Measurements from ENCODE around the gene KRIT1.

Gene KRIT1

DNA sequence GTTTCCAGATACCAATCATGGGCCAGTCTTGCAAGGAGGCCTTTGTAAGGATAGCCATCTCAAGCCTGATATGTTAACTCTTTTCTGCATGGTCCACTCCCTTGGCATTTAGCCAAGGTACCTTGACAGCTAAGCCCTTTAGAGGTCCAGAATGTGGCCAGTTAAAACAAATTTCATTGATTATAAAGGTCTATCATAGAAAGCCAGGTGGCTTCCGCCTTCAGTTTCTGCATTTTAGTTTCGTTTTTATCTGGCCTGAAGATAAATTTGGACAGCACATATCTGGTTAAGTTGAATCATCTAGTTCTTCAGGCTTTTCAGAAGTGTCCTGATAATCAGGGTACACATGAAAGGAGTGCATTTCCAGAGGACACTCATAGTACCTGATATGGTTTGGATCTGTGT is 30.7 kb upstream of the KRIT1 start:
- no peak overlapping the region for H3K4me3 ChIP-seq (ENCODE audit: low read depth in 1 of 2, low read length in 2 of 2)
- H3K9me3 ChIP-seq (ENCODE audit: insufficient read depth, low read length, severe bottlenecking): peaks cover 3% of the 10 kb centered on the region
- H3K4me1 ChIP-seq (ENCODE audit: insufficient read depth, low read length): no peaks in the 10 kb centered on the region
- no peak overlapping the region for H3K4me2 ChIP-seq (ENCODE audit: insufficient read depth, low read length)
- 0 out of 2 replicates have a peak, but pooled peaks cover 2% of the 10 kb centered on the region for H4K20me1 ChIP-seq (ENCODE audit: insufficient read depth, low read length)
- DNase-seq: no peak
- no peaks in the 10 kb centered on the region for H3K27me3 ChIP-seq (ENCODE audit: insufficient read depth, low read length, poor library complexity)
- peaks cover 49% of the 10 kb centered on the region for H3K79me2 ChIP-seq (ENCODE audit: insufficient read depth, low read length)
- TF ChIP-seq EZH2 (IDR thresholded peaks at IDR 0.05; ENCODE audit: borderline replicate concordance, low read depth, low read length, severe bottlenecking): no peak
- TF ChIP-seq, protein P1, sequence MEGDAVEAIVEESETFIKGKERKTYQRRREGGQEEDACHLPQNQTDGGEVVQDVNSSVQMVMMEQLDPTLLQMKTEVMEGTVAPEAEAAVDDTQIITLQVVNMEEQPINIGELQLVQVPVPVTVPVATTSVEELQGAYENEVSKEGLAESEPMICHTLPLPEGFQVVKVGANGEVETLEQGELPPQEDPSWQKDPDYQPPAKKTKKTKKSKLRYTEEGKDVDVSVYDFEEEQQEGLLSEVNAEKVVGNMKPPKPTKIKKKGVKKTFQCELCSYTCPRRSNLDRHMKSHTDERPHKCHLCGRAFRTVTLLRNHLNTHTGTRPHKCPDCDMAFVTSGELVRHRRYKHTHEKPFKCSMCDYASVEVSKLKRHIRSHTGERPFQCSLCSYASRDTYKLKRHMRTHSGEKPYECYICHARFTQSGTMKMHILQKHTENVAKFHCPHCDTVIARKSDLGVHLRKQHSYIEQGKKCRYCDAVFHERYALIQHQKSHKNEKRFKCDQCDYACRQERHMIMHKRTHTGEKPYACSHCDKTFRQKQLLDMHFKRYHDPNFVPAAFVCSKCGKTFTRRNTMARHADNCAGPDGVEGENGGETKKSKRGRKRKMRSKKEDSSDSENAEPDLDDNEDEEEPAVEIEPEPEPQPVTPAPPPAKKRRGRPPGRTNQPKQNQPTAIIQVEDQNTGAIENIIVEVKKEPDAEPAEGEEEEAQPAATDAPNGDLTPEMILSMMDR (IDR thresholded peaks at IDR 0.05; ENCODE audit: borderline replicate concordance, extremely low read depth, low read length, poor library complexity, severe bottlenecking): no peak
- H3K9ac ChIP-seq (ENCODE audit: low read depth, low read length): no peak overlapping the region
- H2AFZ ChIP-seq (ENCODE audit: low read depth, low read length): no peak overlapping the region
- no peaks in the 10 kb centered on the region; the same call in 1 of the 2 replicates for H3K36me3 ChIP-seq (ENCODE audit: insufficient read depth, low read length)
- no peak overlapping the region for H3K27ac ChIP-seq (ENCODE audit: low read length)
- ATAC-seq (ENCODE audit: insufficient read depth, low read depth): no peak

DNA sequence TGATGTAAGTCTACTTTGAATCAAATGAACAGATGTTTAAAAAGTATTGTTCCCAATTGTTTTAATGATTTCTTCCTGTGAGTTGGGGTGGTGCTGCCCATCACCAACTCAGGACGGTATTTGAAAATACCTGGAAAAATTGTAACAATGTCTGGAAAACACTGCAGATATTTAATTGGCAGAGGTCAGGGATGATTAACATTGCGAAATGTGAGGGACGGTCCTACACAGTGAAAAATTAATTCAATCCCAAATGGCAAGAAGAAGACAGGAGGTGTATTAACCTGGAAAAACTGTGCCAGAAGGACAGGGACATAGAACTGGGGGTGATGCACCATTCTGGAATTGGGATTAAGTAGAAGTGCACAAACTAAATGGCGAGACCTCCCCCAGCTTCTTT is 29.6 kb upstream of the KRIT1 start:
- ATAC-seq (ENCODE audit: insufficient read depth, low read depth): no peak
- peaks cover 51% of the 10 kb centered on the region for H3K79me2 ChIP-seq (ENCODE audit: insufficient read depth, low read length)
- no peak for TF ChIP-seq EZH2 (IDR thresholded peaks at IDR 0.05; ENCODE audit: borderline replicate concordance, low read depth, low read length, severe bottlenecking)
- TF ChIP-seq, protein P1 (IDR thresholded peaks at IDR 0.05; ENCODE audit: borderline replicate concordance, extremely low read depth, low read length, poor library complexity, severe bottlenecking): no peak

GRCh38 chr7:92268921-92269320 is 23.2 kb upstream of the KRIT1 start:
- Histone ChIP-seq H3K27me3 (ENCODE audit: insufficient read depth, low read length, poor library complexity) (no peaks in the 10 kb centered on the region), H2AFZ (ENCODE audit: low read depth, low read length) (no peak overlapping the region), H3K9me3 (ENCODE audit: insufficient read depth, low read length, severe bottlenecking) (no peaks in the 10 kb centered on the region), H3K27ac (ENCODE audit: low read length) (no peak overlapping the region), H3K79me2 (ENCODE audit: insufficient read depth, low read length) (peaks cover 50% of the 10 kb centered on the region), H3K4me1 (ENCODE audit: insufficient read depth, low read length) (no peaks in the 10 kb centered on the region), H3K36me3 (ENCODE audit: insufficient read depth, low read length) (peaks cover 4% of the 10 kb centered on the region; the same call in 1 of the 2 replicates), H3K9ac (ENCODE audit: low read depth, low read length) (no peak overlapping the region), H3K4me2 (ENCODE audit: insufficient read depth, low read length) (no peak overlapping the region), H3K4me3 (ENCODE audit: low read depth in 1 of 2, low read length in 2 of 2) (no peak overlapping the region), H4K20me1 (ENCODE audit: insufficient read depth, low read length) (peaks cover 5% of the 10 kb centered on the region; the same call in 1 of the 2 replicates)
- TF ChIP-seq EZH2 (IDR thresholded peaks at IDR 0.05; ENCODE audit: borderline replicate concordance, low read depth, low read length, severe bottlenecking): no peak
- TF ChIP-seq, protein P1 (IDR thresholded peaks at IDR 0.05; ENCODE audit: borderline replicate concordance, extremely low read depth, low read length, poor library complexity, severe bottlenecking): no peak
- no peak for ATAC-seq (ENCODE audit: insufficient read depth, low read depth)
- DNase-seq: no peak

More for the DNA sequence above, 29.6 kb upstream of the KRIT1 start:
- H3K27ac ChIP-seq (ENCODE audit: low read length): no peak overlapping the region
- H3K4me1 ChIP-seq (ENCODE audit: insufficient read depth, low read length): no peaks in the 10 kb centered on the region
- H3K4me3 ChIP-seq (ENCODE audit: low read depth in 1 of 2, low read length in 2 of 2): no peak overlapping the region
- H3K36me3 ChIP-seq (ENCODE audit: insufficient read depth, low read length): no peaks in the 10 kb centered on the region
- DNase-seq: no peak
- no peak overlapping the region for H3K9ac ChIP-seq (ENCODE audit: low read depth, low read length)
- H3K4me2 ChIP-seq (ENCODE audit: insufficient read depth, low read length): no peak overlapping the region
- H4K20me1 ChIP-seq (ENCODE audit: insufficient read depth, low read length): 0 out of 2 replicates have a peak, but pooled peaks cover 2% of the 10 kb centered on the region
- H3K27me3 ChIP-seq (ENCODE audit: insufficient read depth, low read length, poor library complexity): no peaks in the 10 kb centered on the region
- no peaks in the 10 kb centered on the region for H3K9me3 ChIP-seq (ENCODE audit: insufficient read depth, low read length, severe bottlenecking)
- no peak overlapping the region for H2AFZ ChIP-seq (ENCODE audit: low read depth, low read length)

All from DND-41 (cell line).